H9 (cell line): Measurements from ENCODE around the gene S100B. TPM values are rescaled to one million over a fixed set of nuclear protein-coding genes. Genes with fewer than 3 reads are reported as not detected.

Experiments used
- DNase-seq: peaks from one replicate; pipeline ENCODE4 v3.0.0-alpha.2; 2017
- H2AFZ ChIP-seq: one replicate; pipeline ENCODE4 v1.6.1; 2013; ENCODE audit warnings: mild to moderate bottlenecking, low read length, control low read depth, moderate library complexity
- H2AK5ac ChIP-seq: 2 replicates; pipeline ENCODE4 v1.6.1; 2013; ENCODE audit warnings: low read length, control low read depth, mixed read lengths; ENCODE audit not compliant: insufficient read length
- H2BK120ac ChIP-seq: one replicate; pipeline ENCODE4 v1.6.1; 2013; ENCODE audit warnings: low read depth, mild to moderate bottlenecking, low read length, control low read depth, inconsistent platforms; ENCODE audit not compliant: poor library complexity, severe bottlenecking
- H2BK12ac ChIP-seq: 2 replicates; pipeline ENCODE4 v1.6.1; 2013; ENCODE audit warnings: low read length, control low read depth, mixed read lengths, low read depth; ENCODE audit not compliant: insufficient read length
- H2BK15ac ChIP-seq: 2 replicates; pipeline ENCODE4 v1.6.1; 2013; ENCODE audit warnings: low read depth, low read length, control low read depth
- H2BK20ac ChIP-seq: one replicate; pipeline ENCODE4 v1.6.1; 2013; ENCODE audit warnings: low read depth, mild to moderate bottlenecking, low read length, control low read depth, inconsistent platforms; ENCODE audit not compliant: poor library complexity, severe bottlenecking
- H2BK5ac ChIP-seq: 2 replicates; pipeline ENCODE4 v1.6.1; 2013; ENCODE audit warnings: low read length, control low read depth, mixed read lengths; ENCODE audit not compliant: insufficient read length
- H3K14ac ChIP-seq: 2 replicates; pipeline ENCODE4 v1.6.1; 2013; ENCODE audit warnings: low read length, control low read depth; ENCODE audit not compliant: insufficient read depth
- H3K18ac ChIP-seq: 2 replicates; pipeline ENCODE4 v1.6.1; 2013; ENCODE audit warnings: low read depth, mild to moderate bottlenecking, mixed read lengths, low read length, control low read depth; ENCODE audit not compliant: insufficient read length
- H3K23ac ChIP-seq: 2 replicates; pipeline ENCODE4 v1.6.1; 2013; ENCODE audit warnings: low read length, control low read depth, mixed read lengths, low read depth; ENCODE audit not compliant: insufficient read length
- H3K23me2 ChIP-seq: 2 replicates; pipeline ENCODE4 v1.6.1; 2013; ENCODE audit warnings: low read depth, mild to moderate bottlenecking, mixed read lengths, low read length, control low read depth; ENCODE audit not compliant: insufficient read length, poor library complexity, severe bottlenecking
- H3K27ac ChIP-seq: 2 replicates; pipeline ENCODE4 v1.5.1; 2013; ENCODE audit warnings: low read length, control low read depth, mixed read lengths, low read depth; ENCODE audit not compliant: insufficient read length
- H3K27me3 ChIP-seq: 2 replicates; pipeline ENCODE4 v1.6.1; 2013; ENCODE audit warnings: low read length, control low read depth, inconsistent platforms; ENCODE audit not compliant: insufficient read depth
- H3K4ac ChIP-seq: 2 replicates; pipeline ENCODE4 v1.6.1; 2013; ENCODE audit warnings: low read depth, mild to moderate bottlenecking, control low read depth, inconsistent platforms, low read length, moderate library complexity
- H3K4me1 ChIP-seq: 2 replicates; pipeline ENCODE4 v1.6.1; 2013; ENCODE audit warnings: low read length, control low read depth, inconsistent platforms; ENCODE audit not compliant: insufficient read depth
- H3K4me2 ChIP-seq: 2 replicates; pipeline ENCODE4 v1.6.1; 2013; ENCODE audit warnings: low read length, control low read depth, mixed read lengths; ENCODE audit not compliant: insufficient read length, insufficient read depth
- H3K56ac ChIP-seq: 2 replicates; pipeline ENCODE4 v1.6.1; 2013; ENCODE audit warnings: low read depth, mild to moderate bottlenecking, mixed read lengths, low read length, control low read depth; ENCODE audit not compliant: insufficient read length
- H3K79me1 ChIP-seq: 2 replicates; pipeline ENCODE4 v1.6.1; 2013; ENCODE audit warnings: low read depth, mild to moderate bottlenecking, moderate library complexity, low read length, control low read depth, inconsistent platforms; ENCODE audit not compliant: insufficient read depth, poor library complexity, severe bottlenecking
- H3K79me2 ChIP-seq: 2 replicates; pipeline ENCODE4 v1.6.1; 2013; ENCODE audit warnings: low read length, control low read depth, inconsistent platforms; ENCODE audit not compliant: insufficient read depth
- H3K9ac ChIP-seq: 2 replicates; pipeline ENCODE4 v1.6.1; 2013; ENCODE audit warnings: low read length, control low read depth, mixed read lengths; ENCODE audit not compliant: insufficient read length; ENCODE audit errors: extremely low read depth
- H3K9me3 ChIP-seq: one replicate; pipeline ENCODE4 v1.6.1; 2013; ENCODE audit warnings: low read depth, low read length, inconsistent platforms; ENCODE audit not compliant: control insufficient read depth
- H3T11ph ChIP-seq: one replicate; pipeline ENCODE4 v1.6.1; 2013; ENCODE audit warnings: mild to moderate bottlenecking, low read length, control low read depth, inconsistent platforms
- H4K20me1 ChIP-seq: one replicate; pipeline ENCODE4 v1.6.1; 2013; ENCODE audit not compliant: control insufficient read depth, insufficient read length, insufficient read depth
- H4K5ac ChIP-seq: 2 replicates; pipeline ENCODE4 v1.6.1; 2013; ENCODE audit warnings: low read depth, mild to moderate bottlenecking, mixed read lengths, low read length, control low read depth; ENCODE audit not compliant: insufficient read length
- H4K8ac ChIP-seq: replicated peaks from 2 replicates; pipeline ENCODE4 v1.6.1; 2013; ENCODE audit warnings: low read length, control low read depth, mixed read lengths, low read depth; ENCODE audit not compliant: insufficient read length
- H4K91ac ChIP-seq: 2 replicates; pipeline ENCODE4 v1.6.1; 2013; ENCODE audit warnings: low read depth, mild to moderate bottlenecking, moderate library complexity, mixed read lengths, low read length, control low read depth; ENCODE audit not compliant: insufficient read length
- H3K27ac Mint-ChIP-seq, 3 experiments: 2 replicates in 2 of 3; 3 replicates in 1 of 3; pipeline ENCODE4 v1.8.0; 2020 to 2021; ENCODE audit warnings: mixed read lengths in 3 of 3, mild to moderate bottlenecking in 1 of 3, moderate library complexity in 1 of 3
- H3K27me3 Mint-ChIP-seq: 2 replicates; pipeline ENCODE4 v1.8.0; 2021; ENCODE audit warnings: low read depth, mild to moderate bottlenecking, moderate library complexity, mixed read lengths
- H3K36me3 Mint-ChIP-seq, 3 experiments: 2 replicates in 2 of 3; 3 replicates in 1 of 3; pipeline ENCODE4 v1.8.0; 2020 to 2021; ENCODE audit warnings: low read depth in 3 of 3, mixed read lengths in 3 of 3; ENCODE audit not compliant: insufficient read depth in 1 of 3
- H3K4me1 Mint-ChIP-seq, 2 experiments: 2 replicates each; pipeline ENCODE4 v1.8.0; 2020; ENCODE audit warnings: mixed read lengths in 2 of 2
- H3K4me3 Mint-ChIP-seq, 2 experiments: 2 replicates in 1 of 2; 3 replicates in 1 of 2; pipeline ENCODE4 v1.8.0; 2020 to 2021; ENCODE audit warnings: mild to moderate bottlenecking in 2 of 2, mixed read lengths in 2 of 2, moderate library complexity in 1 of 2
- H3K9me3 Mint-ChIP-seq, 2 experiments: 2 replicates in 1 of 2; 3 replicates in 1 of 2; pipeline ENCODE4 v1.8.0; 2020; ENCODE audit warnings: mild to moderate bottlenecking in 2 of 2, mixed read lengths in 2 of 2, moderate library complexity in 1 of 2
- WGBS: extraction: QIAGEN DNeasy Blood & Tissue Kit; methylation state at CpG from one replicate; pipeline ENCODE4 v1.1.7; 2013; ENCODE audit warnings: missing lambda C conversion rate, low lambda C conversion rate, mixed read lengths; ENCODE audit not compliant: insufficient read length; ENCODE audit errors: extremely low coverage; 5-methylcytosine and 5-hydroxymethylcytosine counted together
- total RNA-seq: library from RNA; stranded (reverse); gene quantifications from 2 replicates; pipeline ENCODE4 v1.2.1, GENCODE V29; 2021
- TF ChIP-seq, protein P1 (sequence below): fragments of 200-600 bp; sonication (generic); conservative IDR thresholded peaks from 3 replicates; pipeline ENCODE4 v1.8.0; 2021; ENCODE audit warnings: antibody characterized with exemption, mild to moderate bottlenecking

The S100B gene
- total RNA-seq, 1 experiment from 2014 or later, result 0.26 TPM

DNA sequence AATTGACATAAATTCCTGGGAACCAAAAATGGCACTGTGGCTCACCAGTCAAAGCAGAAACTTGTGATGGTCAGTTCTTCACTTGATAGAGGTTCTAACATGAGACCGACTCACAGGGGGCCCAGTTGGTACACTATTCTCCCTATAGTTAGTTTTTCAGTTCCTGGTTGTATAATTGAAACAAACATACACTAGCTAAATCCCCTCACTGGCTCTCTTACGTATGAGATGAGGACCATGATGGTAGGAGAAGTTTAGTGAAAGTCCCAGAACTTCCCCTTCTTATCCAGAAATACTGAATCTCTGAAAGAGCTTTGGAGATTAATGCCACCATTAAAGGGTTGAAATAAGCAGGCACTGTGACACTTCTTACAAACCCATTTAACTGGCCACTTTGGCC lies 2.8 kb upstream of the S100B start:
- no peak for DNase-seq
- Histone ChIP-seq H4K8ac (no peak overlapping the region), H3K4me2 (no peak overlapping the region), H4K20me1 (no peaks in the 10 kb centered on the region), H3K18ac (no peak overlapping the region), H2BK120ac (no peak overlapping the region), H2BK12ac (no peak overlapping the region), H3K23me2 (no peaks in the 10 kb centered on the region), H3K4me1 (no peaks in the 10 kb centered on the region), H3K56ac (no peak overlapping the region), H3K79me1 (no peaks in the 10 kb centered on the region), H2BK5ac (no peak overlapping the region), H2AFZ (no peak overlapping the region), H4K5ac (no peak overlapping the region), H4K91ac (no peak overlapping the region), H3K14ac (no peak overlapping the region), H3K27me3 (no peaks in the 10 kb centered on the region), H2BK20ac (no peak overlapping the region), H3K79me2 (no peaks in the 10 kb centered on the region), H3T11ph (no peak overlapping the region), H2AK5ac (no peak overlapping the region), H3K4ac (no peak overlapping the region), H3K27ac (no peak overlapping the region), H3K9ac (no peak overlapping the region), H3K23ac (no peak overlapping the region), H3K9me3 (no peaks in the 10 kb centered on the region), H2BK15ac (no peak overlapping the region)
- no CpG with 5 or more reads among the region's 2 CpGs for WGBS
- H3K36me3 Mint-ChIP-seq, result no peaks in the 10 kb centered on the region; a peak in 1 of 7 replicates
- no peak overlapping the region for H3K27ac Mint-ChIP-seq
- TF ChIP-seq, protein P1, sequence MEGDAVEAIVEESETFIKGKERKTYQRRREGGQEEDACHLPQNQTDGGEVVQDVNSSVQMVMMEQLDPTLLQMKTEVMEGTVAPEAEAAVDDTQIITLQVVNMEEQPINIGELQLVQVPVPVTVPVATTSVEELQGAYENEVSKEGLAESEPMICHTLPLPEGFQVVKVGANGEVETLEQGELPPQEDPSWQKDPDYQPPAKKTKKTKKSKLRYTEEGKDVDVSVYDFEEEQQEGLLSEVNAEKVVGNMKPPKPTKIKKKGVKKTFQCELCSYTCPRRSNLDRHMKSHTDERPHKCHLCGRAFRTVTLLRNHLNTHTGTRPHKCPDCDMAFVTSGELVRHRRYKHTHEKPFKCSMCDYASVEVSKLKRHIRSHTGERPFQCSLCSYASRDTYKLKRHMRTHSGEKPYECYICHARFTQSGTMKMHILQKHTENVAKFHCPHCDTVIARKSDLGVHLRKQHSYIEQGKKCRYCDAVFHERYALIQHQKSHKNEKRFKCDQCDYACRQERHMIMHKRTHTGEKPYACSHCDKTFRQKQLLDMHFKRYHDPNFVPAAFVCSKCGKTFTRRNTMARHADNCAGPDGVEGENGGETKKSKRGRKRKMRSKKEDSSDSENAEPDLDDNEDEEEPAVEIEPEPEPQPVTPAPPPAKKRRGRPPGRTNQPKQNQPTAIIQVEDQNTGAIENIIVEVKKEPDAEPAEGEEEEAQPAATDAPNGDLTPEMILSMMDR, result no peak
- H3K27me3 Mint-ChIP-seq, result peaks cover 10% of the 10 kb centered on the region
- no peak overlapping the region for H3K4me3 Mint-ChIP-seq
- peaks cover 8 to 20% of the 10 kb centered on the region in 2 experiments; a peak in 4 of 5 replicates for H3K9me3 Mint-ChIP-seq
- H3K4me1 Mint-ChIP-seq, result peaks cover 14 to 27% of the 10 kb centered on the region in 2 experiments
